ENCODE measurements around the gene SHROOM3. TPM values are rescaled to one million over a fixed set of nuclear protein-coding genes. Genes with fewer than 3 reads are reported as not detected.
A peak's percentile ranks its signal among the peaks of the same experiment; 100 is the strongest.

The SHROOM3 gene
- total RNA-seq, 1 donor from 2014 or later = 45.1 TPM

DNA sequence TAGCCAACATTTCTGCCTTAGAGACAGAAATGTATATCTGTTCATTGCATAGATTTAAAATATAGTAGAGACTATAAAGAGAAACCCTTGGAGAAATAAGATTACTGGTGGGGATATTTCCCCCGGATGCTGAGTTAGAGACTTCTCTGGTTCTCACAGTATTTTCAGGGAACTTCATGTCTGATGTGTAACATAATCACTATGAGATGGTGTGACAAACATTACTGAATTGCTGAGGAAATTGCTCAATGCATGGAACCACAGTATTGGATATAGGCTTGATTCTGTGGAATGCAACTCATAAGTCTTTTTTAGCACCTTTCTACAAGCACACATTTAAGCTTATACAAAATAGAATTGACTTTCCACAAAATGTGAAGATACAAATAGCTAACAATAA, 310.2 kb downstream of the SHROOM3 start:
- H3K4me3 ChIP-seq (ENCODE audit: low read depth, low read length) = no peak overlapping the region
- no peaks in the 10 kb centered on the region for H3K27me3 ChIP-seq (ENCODE audit: control insufficient read depth, insufficient read depth, low read length)
- TF ChIP-seq, protein P1, sequence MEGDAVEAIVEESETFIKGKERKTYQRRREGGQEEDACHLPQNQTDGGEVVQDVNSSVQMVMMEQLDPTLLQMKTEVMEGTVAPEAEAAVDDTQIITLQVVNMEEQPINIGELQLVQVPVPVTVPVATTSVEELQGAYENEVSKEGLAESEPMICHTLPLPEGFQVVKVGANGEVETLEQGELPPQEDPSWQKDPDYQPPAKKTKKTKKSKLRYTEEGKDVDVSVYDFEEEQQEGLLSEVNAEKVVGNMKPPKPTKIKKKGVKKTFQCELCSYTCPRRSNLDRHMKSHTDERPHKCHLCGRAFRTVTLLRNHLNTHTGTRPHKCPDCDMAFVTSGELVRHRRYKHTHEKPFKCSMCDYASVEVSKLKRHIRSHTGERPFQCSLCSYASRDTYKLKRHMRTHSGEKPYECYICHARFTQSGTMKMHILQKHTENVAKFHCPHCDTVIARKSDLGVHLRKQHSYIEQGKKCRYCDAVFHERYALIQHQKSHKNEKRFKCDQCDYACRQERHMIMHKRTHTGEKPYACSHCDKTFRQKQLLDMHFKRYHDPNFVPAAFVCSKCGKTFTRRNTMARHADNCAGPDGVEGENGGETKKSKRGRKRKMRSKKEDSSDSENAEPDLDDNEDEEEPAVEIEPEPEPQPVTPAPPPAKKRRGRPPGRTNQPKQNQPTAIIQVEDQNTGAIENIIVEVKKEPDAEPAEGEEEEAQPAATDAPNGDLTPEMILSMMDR (IDR thresholded peaks at IDR 0.05; ENCODE audit: insufficient read depth, low read length, poor library complexity, severe bottlenecking) = no peak

DNA sequence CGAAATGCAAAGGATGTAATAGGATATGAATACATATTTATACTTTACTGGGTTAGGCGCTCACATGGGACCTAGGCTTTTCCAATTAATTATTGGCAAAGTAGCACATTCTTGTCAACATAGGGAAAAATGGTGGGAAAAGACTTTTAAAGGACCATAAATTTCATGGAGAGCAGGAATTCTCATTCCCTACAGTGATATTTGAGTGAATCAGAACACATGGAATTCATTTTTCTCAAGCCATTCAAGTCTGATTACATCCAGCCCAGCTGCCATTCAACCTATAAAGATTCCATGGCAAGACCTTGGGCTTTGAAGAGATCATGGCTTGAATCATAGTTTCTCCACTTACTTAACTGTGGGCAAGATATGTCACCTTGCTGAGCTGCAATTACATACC, 312.5 kb downstream of the SHROOM3 start:
- no peaks in the 10 kb centered on the region for H3K36me3 ChIP-seq (ENCODE audit: control insufficient read depth, insufficient read depth, low read length)
- no peak overlapping the region for H3K4me3 ChIP-seq (ENCODE audit: low read depth, low read length)
- TF ChIP-seq, protein P1 (IDR thresholded peaks at IDR 0.05; ENCODE audit: insufficient read depth, low read length, poor library complexity, severe bottlenecking) = no peak
- no peaks in the 10 kb centered on the region for H3K27me3 ChIP-seq (ENCODE audit: control insufficient read depth, insufficient read depth, low read length)
- DNase-seq (ENCODE audit: low read depth) = no peak

More for the DNA sequence above, 310.2 kb downstream of the SHROOM3 start:
- no peaks in the 10 kb centered on the region for H3K36me3 ChIP-seq (ENCODE audit: control insufficient read depth, insufficient read depth, low read length)
- no peak for DNase-seq (ENCODE audit: low read depth)

DNA sequence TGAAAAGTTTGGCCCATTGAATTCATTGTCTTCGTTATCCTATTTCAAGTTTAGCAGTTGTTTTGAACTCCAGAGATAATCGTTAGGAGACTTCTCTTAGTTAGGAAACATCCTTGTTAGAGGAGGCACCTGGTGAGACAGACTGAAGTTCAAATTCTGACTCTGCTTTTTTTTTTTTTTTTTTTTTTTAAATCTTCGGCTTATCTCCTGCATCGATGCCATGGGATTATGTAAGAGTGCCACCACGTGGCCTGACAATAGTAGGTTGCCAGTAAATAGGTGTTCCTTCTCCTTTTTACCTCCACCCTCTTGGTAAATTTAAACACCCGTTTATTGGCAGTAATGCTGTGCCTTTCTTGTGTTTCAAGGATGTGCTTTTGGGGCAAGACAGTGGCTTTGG, 313.6 kb downstream of the SHROOM3 start:
- H3K36me3 ChIP-seq (ENCODE audit: control insufficient read depth, insufficient read depth, low read length) = no peaks in the 10 kb centered on the region
- no peaks in the 10 kb centered on the region for H3K27me3 ChIP-seq (ENCODE audit: control insufficient read depth, insufficient read depth, low read length)
- TF ChIP-seq, protein P1 (IDR thresholded peaks at IDR 0.05; ENCODE audit: insufficient read depth, low read length, poor library complexity, severe bottlenecking) = peak; percentile 29
- H3K4me3 ChIP-seq (ENCODE audit: low read depth, low read length) = no peak overlapping the region
- DNase-seq (ENCODE audit: low read depth) = no peak

DNA sequence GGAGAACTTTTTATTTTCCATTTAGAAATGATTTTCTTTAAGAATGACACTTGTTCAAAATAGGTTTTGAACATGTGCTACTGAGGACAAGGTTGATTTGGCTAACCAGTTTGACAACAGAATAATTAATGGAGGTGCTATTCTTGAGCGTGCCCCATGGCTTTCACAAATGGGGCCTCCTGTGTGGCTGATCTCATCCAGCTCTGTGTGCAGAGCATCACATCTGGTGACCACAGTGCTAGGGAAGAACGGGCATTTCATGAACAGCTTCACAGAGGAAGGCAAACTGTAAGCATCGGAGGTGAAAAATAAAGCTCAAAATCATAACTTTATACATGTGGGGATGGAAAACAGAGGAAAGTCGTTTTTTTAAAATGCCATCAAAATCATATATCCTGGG, 314.3 kb downstream of the SHROOM3 start:
- TF ChIP-seq, protein P1 (IDR thresholded peaks at IDR 0.05; ENCODE audit: insufficient read depth, low read length, poor library complexity, severe bottlenecking) = no peak
- H3K4me3 ChIP-seq (ENCODE audit: low read depth, low read length) = no peak overlapping the region
- H3K27me3 ChIP-seq (ENCODE audit: control insufficient read depth, insufficient read depth, low read length) = no peaks in the 10 kb centered on the region
- no peak for DNase-seq (ENCODE audit: low read depth)
- no peaks in the 10 kb centered on the region for H3K36me3 ChIP-seq (ENCODE audit: control insufficient read depth, insufficient read depth, low read length)

DNA sequence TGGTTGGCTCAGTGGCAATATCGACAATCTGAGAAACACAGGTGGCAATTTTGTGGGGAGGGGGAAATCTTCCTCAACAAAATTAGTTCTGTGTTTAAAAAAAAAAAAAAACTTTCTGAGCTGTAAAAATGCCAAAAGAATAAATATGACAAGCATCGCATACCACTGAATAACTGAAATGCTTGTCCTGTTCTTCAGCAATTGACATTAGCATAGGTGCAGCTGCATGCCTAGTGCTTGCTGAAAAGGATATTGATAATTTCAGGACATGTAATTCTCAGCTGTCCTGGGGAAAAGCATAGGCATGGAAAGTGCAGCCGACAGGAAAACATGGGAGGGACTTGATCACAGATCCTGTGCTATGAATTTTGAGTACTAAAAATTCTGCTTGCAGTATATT, 315.7 kb downstream of the SHROOM3 start:
- no peak for DNase-seq (ENCODE audit: low read depth)
- TF ChIP-seq, protein P1 (IDR thresholded peaks at IDR 0.05; ENCODE audit: insufficient read depth, low read length, poor library complexity, severe bottlenecking) = no peak
- no peaks in the 10 kb centered on the region for H3K36me3 ChIP-seq (ENCODE audit: control insufficient read depth, insufficient read depth, low read length)
- no peak overlapping the region for H3K4me3 ChIP-seq (ENCODE audit: low read depth, low read length)
- no peaks in the 10 kb centered on the region for H3K27me3 ChIP-seq (ENCODE audit: control insufficient read depth, insufficient read depth, low read length)

DNA sequence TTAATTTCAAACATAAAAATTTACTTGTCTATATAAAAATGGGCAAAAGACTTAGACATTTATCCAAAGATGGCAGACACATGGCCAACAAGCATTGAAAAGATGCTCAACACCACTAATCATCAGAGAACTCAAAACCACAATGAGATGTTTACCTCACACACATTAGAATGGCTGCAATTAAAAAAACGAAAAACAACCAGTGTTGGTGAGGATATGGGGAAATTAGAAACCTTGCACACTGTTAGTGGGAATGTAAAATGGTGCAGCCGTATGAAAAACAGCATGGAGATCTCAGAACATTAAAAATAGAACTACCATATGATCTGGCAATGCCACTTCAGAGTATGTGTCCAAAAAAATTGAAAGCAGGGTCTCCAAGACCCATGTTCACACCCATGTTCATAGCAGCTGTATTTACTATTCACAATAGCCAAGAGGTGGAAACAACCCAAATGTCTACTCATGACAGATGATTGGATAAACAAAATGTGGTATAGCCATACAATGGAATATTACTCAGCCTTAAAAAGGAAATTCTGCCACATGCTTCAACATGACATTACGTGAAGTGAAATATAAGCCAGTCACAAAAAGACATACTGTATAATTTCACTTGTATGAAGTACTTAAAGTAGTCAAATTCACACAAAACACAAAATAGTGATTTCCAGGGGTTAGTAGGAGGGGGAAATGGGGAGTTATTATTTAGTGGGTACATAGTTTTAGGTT, 316.7 kb downstream of the SHROOM3 start:
- TF ChIP-seq, protein P1 (IDR thresholded peaks at IDR 0.05; ENCODE audit: insufficient read depth, low read length, poor library complexity, severe bottlenecking) = no peak
- DNase-seq (ENCODE audit: low read depth) = no peak
- Histone ChIP-seq H3K4me3 (ENCODE audit: low read depth, low read length) (no peak overlapping the region), H3K36me3 (ENCODE audit: control insufficient read depth, insufficient read depth, low read length) (no peaks in the 10 kb centered on the region), H3K27me3 (ENCODE audit: control insufficient read depth, insufficient read depth, low read length) (no peaks in the 10 kb centered on the region)

Data from kidney epithelial cell (primary cell).